Adrenal gland (tissue), 5 donors: ENCODE results near the gene CALHM3.

Source experiments
- CTCF ChIP-seq, 6 experiments: fragments of 450-650 bp in 4 of 6; fragments of 200-600 bp in 2 of 6; sonication (generic) in 1 of 6; IDR thresholded peaks; 1 replicate in 5 of 6; 2 replicates in 1 of 6; pipeline versions ENCODE4 v1.5.1 to v1.8.0; 2016 to 2021; ENCODE audit warnings: antibody characterized with exemption in 6 of 6, mild to moderate bottlenecking in 2 of 6, moderate library complexity in 1 of 6
- POLR2A ChIP-seq, 2 donors: fragments of 450-650 bp; IDR thresholded peaks; one replicate each; pipeline ENCODE4 v1.6.1; 2017; ENCODE audit warnings: antibody characterized with exemption in 2 of 2, mild to moderate bottlenecking in 2 of 2, moderate library complexity in 1 of 2
- donor health status: DM: no; HTN: no; CAD: no.

GRCh38 chr10:103441206-103441605 is 37.8 kb downstream of the CALHM3 start:
- no peak for TF ChIP-seq CTCF (IDR thresholded peaks at IDR 0.05)
- TF ChIP-seq POLR2A (IDR thresholded peaks at IDR 0.05) = no peak
